Right lobe of liver (tissue), 6 donors: ENCODE measurements around the gene PJA2. TPM values are rescaled to one million over a fixed set of nuclear protein-coding genes. Genes with fewer than 3 reads are reported as not detected.
"Not testable (repeated sequence)": the region's sequence is repeated elsewhere in the genome, so short reads cannot be mapped to it uniquely, and the experiment has no call there.

ENCODE experiments used
- ATAC-seq, 4 donors: fragments of 200-7000 bp; cut with Tn5 transposase; one replicate each; pipeline ENCODE4 v1.9.1; 2020; ENCODE audit warnings: mild to moderate bottlenecking in 4 of 4, moderate library complexity in 4 of 4
- DNase-seq, 3 donors: peaks; one replicate each; pipeline ENCODE4 v3.0.0-alpha.2; 2020
- H3K27ac ChIP-seq, 3 donors: fragments of 200-600 bp; one replicate each; pipeline ENCODE4 v1.8.0; 2022
- H3K27me3 ChIP-seq, 2 donors: fragments of 200-600 bp; one replicate each; pipeline ENCODE4 v1.8.0; 2022
- H3K36me3 ChIP-seq, 4 donors: fragments of 200-600 bp; sonication (generic) in 1 of 4; one replicate each; pipeline versions ENCODE4 v1.5.1 to v1.8.0; 2017 to 2022; ENCODE audit warnings: control low read depth in 1 of 4
- H3K4me1 ChIP-seq, 4 donors: fragments of 200-600 bp; sonication (generic) in 1 of 4; one replicate each; pipeline versions ENCODE4 v1.5.1 to v1.8.0; 2017 to 2022; ENCODE audit warnings: control low read depth in 1 of 4
- H3K4me3 ChIP-seq, 3 donors: fragments of 200-600 bp; one replicate each; pipeline ENCODE4 v1.8.0; 2022
- H3K9me3 ChIP-seq, 4 donors: fragments of 200-600 bp; sonication (generic) in 1 of 4; one replicate each; pipeline versions ENCODE4 v1.5.1 to v1.8.0; 2017 to 2022; ENCODE audit warnings: control low read depth in 1 of 4
- POLR2A ChIP-seq: fragments of 450-650 bp; IDR thresholded peaks from one replicate; pipeline ENCODE4 v1.6.1; 2017; ENCODE audit warnings: antibody characterized with exemption, mild to moderate bottlenecking
- WGBS: methylation state at CpG from one replicate; pipeline ENCODE4 v1.1.6; 2018; ENCODE audit warnings: low coverage, low lambda C conversion rate; ENCODE audit not compliant: insufficient coverage; ENCODE audit errors: missing lambda C conversion rate; 5-methylcytosine and 5-hydroxymethylcytosine counted together
- intact Hi-C, 2 donors: fragments of 100-400 bp; cut with DNase I; formaldehyde crosslinking; loops; one replicate each; pipeline versions ENCODE4 v1.11.2 to v1.14.1; 2022
- total RNA-seq, 6 experiments: library from RNA; depleted of rRNA in 2 of 6; stranded (reverse); fragments of >200 nt in 2 of 6; fragmentation: NEBNext Ultra II Directional in 3 of 6; extraction: Animal tissue kit (Norgen Biotek cat#: 25700) in 3 of 6; gene quantifications; one replicate each; pipeline versions ENCODE4 v1.1.0 to v1.2.4, GENCODE V29; 2016 to 2023
- TF ChIP-seq, protein P1 (sequence below), 4 donors: fragments of 200-600 bp in 3 of 4; fragments of 450-650 bp in 1 of 4; IDR thresholded peaks; one replicate each; pipeline versions ENCODE4 v1.5.1 to v1.8.0; 2016 to 2022; ENCODE audit warnings: antibody characterized with exemption in 4 of 4, mild to moderate bottlenecking in 2 of 4
- donor health status: DM: no; HTN: yes; CAD: no.
- donor health status: DM: no; HTN: no; CAD: no.
- donor health status: DM: no; HTN: no; CAD: no.
- donor health status: DM: no; HTN: yes; CAD: no.
- donor health status: DM: no; HTN: yes; CAD: no.

PJA2 gene
- total RNA-seq, 6 experiments from 2014 or later: 34.2 to 47.3 (median 40.8) TPM

DNA sequence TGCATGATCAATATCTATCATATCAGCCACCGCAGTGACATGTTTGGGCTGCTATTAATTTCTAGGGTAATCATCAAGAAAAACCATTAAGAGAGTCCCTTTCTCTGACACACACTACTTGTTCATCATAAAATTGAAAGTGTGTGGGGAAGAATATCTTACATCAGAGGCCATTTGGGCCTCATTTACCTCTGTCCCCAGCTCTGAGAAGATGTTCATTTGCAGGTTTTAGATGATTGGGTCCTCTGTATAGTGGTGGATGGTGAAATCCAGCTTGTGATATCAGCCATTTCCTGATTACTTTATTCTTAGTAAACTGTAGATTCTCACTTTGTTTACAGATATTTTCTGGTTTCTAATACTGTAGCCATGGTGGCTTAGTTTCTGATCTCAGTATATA, 29.8 kb upstream of the PJA2 start:
- ATAC-seq: no peak
- WGBS: 86% methylated on average over 1 of the region's 1 CpG
- Histone ChIP-seq H3K27ac (no peak overlapping the region), H3K36me3 (no peaks in the 10 kb centered on the region), H3K9me3 (no peaks in the 10 kb centered on the region), H3K27me3 (no peaks in the 10 kb centered on the region), H3K4me1 (no peaks in the 10 kb centered on the region), H3K4me3 (no peak overlapping the region)
- TF ChIP-seq, protein P1, sequence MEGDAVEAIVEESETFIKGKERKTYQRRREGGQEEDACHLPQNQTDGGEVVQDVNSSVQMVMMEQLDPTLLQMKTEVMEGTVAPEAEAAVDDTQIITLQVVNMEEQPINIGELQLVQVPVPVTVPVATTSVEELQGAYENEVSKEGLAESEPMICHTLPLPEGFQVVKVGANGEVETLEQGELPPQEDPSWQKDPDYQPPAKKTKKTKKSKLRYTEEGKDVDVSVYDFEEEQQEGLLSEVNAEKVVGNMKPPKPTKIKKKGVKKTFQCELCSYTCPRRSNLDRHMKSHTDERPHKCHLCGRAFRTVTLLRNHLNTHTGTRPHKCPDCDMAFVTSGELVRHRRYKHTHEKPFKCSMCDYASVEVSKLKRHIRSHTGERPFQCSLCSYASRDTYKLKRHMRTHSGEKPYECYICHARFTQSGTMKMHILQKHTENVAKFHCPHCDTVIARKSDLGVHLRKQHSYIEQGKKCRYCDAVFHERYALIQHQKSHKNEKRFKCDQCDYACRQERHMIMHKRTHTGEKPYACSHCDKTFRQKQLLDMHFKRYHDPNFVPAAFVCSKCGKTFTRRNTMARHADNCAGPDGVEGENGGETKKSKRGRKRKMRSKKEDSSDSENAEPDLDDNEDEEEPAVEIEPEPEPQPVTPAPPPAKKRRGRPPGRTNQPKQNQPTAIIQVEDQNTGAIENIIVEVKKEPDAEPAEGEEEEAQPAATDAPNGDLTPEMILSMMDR (IDR thresholded peaks at IDR 0.05): no peak
- TF ChIP-seq POLR2A: no peak
- intact Hi-C loops: no loop called here
- DNase-seq: no peak

DNA sequence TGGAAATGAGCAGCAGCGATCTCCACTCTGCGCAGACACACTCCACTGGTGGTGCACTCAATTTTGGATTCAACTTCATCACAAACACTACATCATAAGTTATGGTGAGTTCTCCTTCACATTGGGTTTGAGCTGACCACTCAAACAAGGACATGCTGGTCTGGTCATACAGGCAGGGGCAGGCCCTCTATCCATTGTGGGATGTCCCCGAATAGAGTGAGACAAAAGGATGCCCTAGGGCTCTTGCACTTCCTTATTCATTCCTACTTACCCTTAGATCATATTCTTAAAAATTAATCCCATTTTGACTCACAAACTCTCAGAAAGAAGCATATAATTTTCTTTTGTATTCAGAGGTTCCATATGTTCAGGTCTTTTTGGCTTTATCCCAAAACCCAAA, 16.3 kb upstream of the PJA2 start:
- 86% methylated on average over 1 of the region's 3 CpGs for WGBS
- TF ChIP-seq, protein P1 (IDR thresholded peaks at IDR 0.05): no peak
- no peak for ATAC-seq

DNA sequence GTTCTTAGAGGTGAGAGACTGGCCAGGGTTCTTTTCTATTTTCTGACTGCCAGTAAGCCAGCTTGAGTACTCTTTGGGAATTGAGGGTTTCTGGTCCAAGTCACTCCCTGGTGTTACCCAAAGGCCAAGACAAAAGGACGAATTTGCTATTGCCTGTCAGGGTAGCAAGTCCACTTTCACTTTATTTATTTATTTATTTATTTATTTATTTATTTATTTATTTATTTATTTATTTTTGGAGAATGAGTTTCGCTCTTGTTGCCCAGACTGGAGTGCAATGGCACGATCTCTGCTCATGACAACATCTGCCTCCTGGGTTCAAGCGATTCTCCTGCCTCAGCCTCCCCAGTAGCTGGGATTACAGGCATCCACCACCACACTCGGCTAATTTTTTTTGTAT, 15.7 kb upstream of the PJA2 start:
- H3K27ac ChIP-seq, DNase-seq, H3K4me1 ChIP-seq, H3K4me3 ChIP-seq, ATAC-seq, H3K9me3 ChIP-seq, H3K36me3 ChIP-seq, H3K27me3 ChIP-seq, intact Hi-C loops: not testable (repeated sequence)
- WGBS: 82% methylated on average over 2 of the region's 5 CpGs

More for the DNA sequence above, 16.3 kb upstream of the PJA2 start:
- H3K27me3 ChIP-seq: no peaks in the 10 kb centered on the region
- no peak for DNase-seq
- intact Hi-C loops: no loop called here
- no peak overlapping the region for H3K4me3 ChIP-seq
- no peak overlapping the region for H3K27ac ChIP-seq
- no peaks in the 10 kb centered on the region for H3K9me3 ChIP-seq
- no peaks in the 10 kb centered on the region for H3K36me3 ChIP-seq
- no peaks in the 10 kb centered on the region for H3K4me1 ChIP-seq

DNA sequence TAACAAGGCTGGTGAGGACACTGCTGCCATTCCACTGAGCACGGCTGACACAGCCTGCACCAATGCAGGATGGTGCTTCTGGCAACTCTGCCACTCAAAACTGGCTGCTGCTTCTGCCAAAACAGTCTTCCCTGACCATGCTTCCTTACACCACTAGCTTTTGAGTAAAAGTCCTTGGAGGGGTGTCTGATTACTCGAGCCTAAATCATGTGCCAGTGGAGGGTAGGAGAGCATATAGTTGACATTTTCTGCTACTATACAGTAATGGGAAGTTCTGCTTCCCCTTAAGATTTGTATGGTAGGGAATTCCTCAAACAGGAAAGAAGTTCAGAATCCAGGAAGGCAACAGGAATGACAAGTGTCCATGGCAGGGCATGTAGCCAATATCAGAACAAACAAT, 12.2 kb upstream of the PJA2 start:
- Histone ChIP-seq H3K27me3 (no peaks in the 10 kb centered on the region), H3K4me1 (no peaks in the 10 kb centered on the region), H3K4me3 (no peak overlapping the region), H3K36me3 (no peaks in the 10 kb centered on the region), H3K9me3 (no peaks in the 10 kb centered on the region), H3K27ac (no peak overlapping the region)
- ATAC-seq (no peak), DNase-seq (no peak)
- intact Hi-C loops: no loop called here
- no peak for TF ChIP-seq POLR2A
- TF ChIP-seq, protein P1 (IDR thresholded peaks at IDR 0.05): no peak
- 48% methylated on average over 2 of the region's 2 CpGs for WGBS

DNA sequence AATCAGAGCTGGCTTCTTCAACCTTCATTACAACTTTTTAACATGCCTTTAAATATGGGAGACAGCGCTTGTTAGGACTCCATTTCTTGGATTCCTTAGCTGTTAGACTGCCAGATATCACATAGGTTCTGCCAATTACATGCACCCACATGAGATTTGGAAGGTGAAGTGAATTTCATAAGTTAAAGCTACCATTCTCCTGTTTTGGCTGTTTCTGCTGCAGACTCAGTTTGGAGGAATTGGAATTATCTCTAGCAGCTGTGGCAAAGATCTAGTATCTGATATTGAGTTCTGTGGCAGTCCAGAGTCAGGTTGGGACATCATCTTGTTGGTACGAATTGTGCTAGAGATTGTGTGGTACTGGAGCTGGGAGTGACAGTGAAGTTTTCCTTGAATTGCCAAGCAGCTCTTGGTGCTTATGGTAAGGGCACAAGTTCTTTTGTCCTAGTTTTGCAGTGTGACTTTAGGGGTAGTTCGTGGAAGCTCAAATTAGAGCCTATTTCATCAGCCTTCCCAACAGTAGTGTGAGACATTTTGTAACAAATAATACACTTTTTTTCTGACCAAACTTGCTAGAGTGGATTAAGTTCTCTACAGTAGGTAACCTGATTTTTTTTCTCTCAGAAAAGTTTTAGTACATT, 9.1 kb upstream of the PJA2 start:
- Histone ChIP-seq H3K4me1 (no peaks in the 10 kb centered on the region), H3K4me3 (no peak overlapping the region), H3K9me3 (no peaks in the 10 kb centered on the region), H3K36me3 (no peaks in the 10 kb centered on the region), H3K27ac (no peak overlapping the region), H3K27me3 (no peaks in the 10 kb centered on the region)
- 74% methylated on average over 3 of the region's 3 CpGs for WGBS
- TF ChIP-seq, protein P1 (IDR thresholded peaks at IDR 0.05): no peak
- no peak for TF ChIP-seq POLR2A
- DNase-seq: no peak
- intact Hi-C loops: no loop called here
- ATAC-seq: no peak
